ENCODE data around the gene LIN7C. TPM values are rescaled to one million over a fixed set of nuclear protein-coding genes. Genes with fewer than 3 reads are reported as not detected.

Gene LIN7C
- polyA plus RNA-seq, 2 of the 4 experiments (the other 2 are of a cell fraction) = 10.1 to 31.0 TPM

DNA sequence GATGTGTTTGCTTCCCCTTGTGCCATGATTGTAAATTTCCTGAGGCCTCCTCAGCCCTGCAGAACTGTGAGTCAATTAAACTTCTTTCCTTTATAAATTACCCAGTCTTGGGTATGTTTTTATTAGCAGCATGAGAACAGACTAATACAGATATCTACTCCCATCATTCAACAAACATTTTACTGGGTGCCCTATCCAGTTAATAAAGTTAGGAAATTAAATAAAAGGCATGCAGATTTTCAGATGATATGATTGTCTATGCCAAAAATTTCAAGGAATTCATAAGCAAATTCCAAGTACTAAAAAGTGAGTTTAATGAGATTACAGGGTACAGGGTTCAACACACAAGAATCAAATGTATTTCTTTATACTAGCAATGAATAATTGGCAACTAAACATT, 33.5 kb upstream of the LIN7C start:
- H3K27ac ChIP-seq = no peak overlapping the region
- TF ChIP-seq HOXB5 (CRISPR knock-in tag; IDR thresholded peaks at IDR 0.05) (no peak), ZFP36 (IDR thresholded peaks at IDR 0.05; ENCODE audit: borderline replicate concordance, partially characterized antibody) (no peak), CBX8 (IDR thresholded peaks at IDR 0.05) (no peak), FOSL2 (IDR thresholded peaks at IDR 0.05) (no peak), FOSL2 (CRISPR knock-in tag; IDR thresholded peaks at IDR 0.05) (no peak), ESRRA (IDR thresholded peaks at IDR 0.05; ENCODE audit: borderline replicate concordance, low read length) (no peak), CTCF (IDR thresholded peaks at IDR 0.05) (no peak), BHLHE40 (IDR thresholded peaks at IDR 0.05; ENCODE audit: low read depth, low read length) (no peak), HOXA7 (CRISPR knock-in tag; IDR thresholded peaks at IDR 0.05) (no peak), RARB (CRISPR knock-in tag; IDR thresholded peaks at IDR 0.05) (no peak), HEYL (CRISPR knock-in tag; IDR thresholded peaks at IDR 0.05) (no peak), MAX (IDR thresholded peaks at IDR 0.05) (no peak), CHD2 (IDR thresholded peaks at IDR 0.05; ENCODE audit: low read length, partially characterized antibody) (no peak), ZNF302 (CRISPR knock-in tag; IDR thresholded peaks at IDR 0.05) (no peak), MYC (IDR thresholded peaks at IDR 0.05; ENCODE audit: borderline replicate concordance, low read length) (no peak), ZC3H11A (IDR thresholded peaks at IDR 0.05) (no peak), POLR2AphosphoS2 (conservative IDR thresholded peaks at IDR 0.05; ENCODE audit: low read length) (no peak)
- TF ChIP-seq, protein P1, sequence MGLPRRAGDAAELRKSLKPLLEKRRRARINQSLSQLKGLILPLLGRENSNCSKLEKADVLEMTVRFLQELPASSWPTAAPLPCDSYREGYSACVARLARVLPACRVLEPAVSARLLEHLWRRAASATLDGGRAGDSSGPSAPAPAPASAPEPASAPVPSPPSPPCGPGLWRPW (IDR thresholded peaks at IDR 0.05) = no peak
- TF ChIP-seq, protein P2, sequence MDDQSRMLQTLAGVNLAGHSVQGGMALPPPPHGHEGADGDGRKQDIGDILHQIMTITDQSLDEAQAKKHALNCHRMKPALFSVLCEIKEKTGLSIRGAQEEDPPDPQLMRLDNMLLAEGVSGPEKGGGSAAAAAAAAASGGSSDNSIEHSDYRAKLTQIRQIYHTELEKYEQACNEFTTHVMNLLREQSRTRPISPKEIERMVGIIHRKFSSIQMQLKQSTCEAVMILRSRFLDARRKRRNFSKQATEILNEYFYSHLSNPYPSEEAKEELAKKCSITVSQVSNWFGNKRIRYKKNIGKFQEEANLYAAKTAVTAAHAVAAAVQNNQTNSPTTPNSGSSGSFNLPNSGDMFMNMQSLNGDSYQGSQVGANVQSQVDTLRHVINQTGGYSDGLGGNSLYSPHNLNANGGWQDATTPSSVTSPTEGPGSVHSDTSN (IDR thresholded peaks at IDR 0.05) = no peak
- TF ChIP-seq, protein P3, sequence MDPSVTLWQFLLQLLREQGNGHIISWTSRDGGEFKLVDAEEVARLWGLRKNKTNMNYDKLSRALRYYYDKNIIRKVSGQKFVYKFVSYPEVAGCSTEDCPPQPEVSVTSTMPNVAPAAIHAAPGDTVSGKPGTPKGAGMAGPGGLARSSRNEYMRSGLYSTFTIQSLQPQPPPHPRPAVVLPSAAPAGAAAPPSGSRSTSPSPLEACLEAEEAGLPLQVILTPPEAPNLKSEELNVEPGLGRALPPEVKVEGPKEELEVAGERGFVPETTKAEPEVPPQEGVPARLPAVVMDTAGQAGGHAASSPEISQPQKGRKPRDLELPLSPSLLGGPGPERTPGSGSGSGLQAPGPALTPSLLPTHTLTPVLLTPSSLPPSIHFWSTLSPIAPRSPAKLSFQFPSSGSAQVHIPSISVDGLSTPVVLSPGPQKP (IDR thresholded peaks at IDR 0.05; ENCODE audit: low read depth, low read length) = no peak
- ATAC-seq (no peak), DNase-seq (ENCODE audit: low read depth in 1 of 2, low spot score in 1 of 2) (no peak), FAIRE-seq (no peak)
- H3K4me2 ChIP-seq = no peak overlapping the region
- CTCF ChIA-PET = no interaction called here
- no peak overlapping the region for H3K4me3 ChIP-seq
- no peaks in the 10 kb centered on the region for H3K4me1 ChIP-seq
- POLR2A ChIA-PET = no interaction called here
- no peaks in the 10 kb centered on the region for H3K9me3 ChIP-seq

DNA sequence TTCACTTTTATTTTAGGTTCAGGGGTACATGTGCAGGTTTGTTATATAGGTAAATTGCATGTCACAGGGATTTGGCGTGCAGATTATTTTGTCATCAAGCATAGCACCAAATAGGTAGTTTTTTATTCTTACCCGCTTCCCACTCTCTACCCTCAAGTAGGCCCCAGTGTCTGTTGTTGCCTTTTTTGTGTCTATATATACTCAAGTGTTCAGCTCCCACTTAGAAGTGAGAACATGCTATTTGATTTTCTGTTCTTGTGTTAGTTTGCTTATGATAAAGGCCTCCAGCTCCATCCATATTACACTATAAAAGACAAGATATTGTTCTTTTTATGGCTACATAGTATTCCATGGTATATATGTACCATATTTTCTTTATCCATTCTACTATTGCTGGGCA, 28.5 kb upstream of the LIN7C start:
- FAIRE-seq = no peak
- POLR2A ChIA-PET = no interaction called here
- no peak overlapping the region for H3K4me2 ChIP-seq
- H3K4me3 ChIP-seq = no peak overlapping the region
- H3K27ac ChIP-seq = no peak overlapping the region
- WGBS (ENCODE audit: missing lambda C conversion rate) = 78% methylated on average over 2 of the region's 2 CpGs
- H3K9me3 ChIP-seq = no peaks in the 10 kb centered on the region
- no peak for ATAC-seq
- H3K4me1 ChIP-seq = no peaks in the 10 kb centered on the region
- CTCF ChIA-PET = no interaction called here
- no peak for DNase-seq (ENCODE audit: low read depth in 1 of 2, low spot score in 1 of 2)
- no peak for TF ChIP-seq HOXB13 (CRISPR knock-in tag; IDR thresholded peaks at IDR 0.05; ENCODE audit: low read depth)
- no peak for TF ChIP-seq BHLHE40 (IDR thresholded peaks at IDR 0.05; ENCODE audit: low read depth, low read length)
- TF ChIP-seq PHF8 (IDR thresholded peaks at IDR 0.05; ENCODE audit: borderline replicate concordance, low read depth) = no peak
- TF ChIP-seq HDAC2 (IDR thresholded peaks at IDR 0.05) = no peak
- no peak for TF ChIP-seq RARB (CRISPR knock-in tag; IDR thresholded peaks at IDR 0.05)
- TF ChIP-seq SMC3 (IDR thresholded peaks at IDR 0.05) = no peak
- TF ChIP-seq, protein P4, sequence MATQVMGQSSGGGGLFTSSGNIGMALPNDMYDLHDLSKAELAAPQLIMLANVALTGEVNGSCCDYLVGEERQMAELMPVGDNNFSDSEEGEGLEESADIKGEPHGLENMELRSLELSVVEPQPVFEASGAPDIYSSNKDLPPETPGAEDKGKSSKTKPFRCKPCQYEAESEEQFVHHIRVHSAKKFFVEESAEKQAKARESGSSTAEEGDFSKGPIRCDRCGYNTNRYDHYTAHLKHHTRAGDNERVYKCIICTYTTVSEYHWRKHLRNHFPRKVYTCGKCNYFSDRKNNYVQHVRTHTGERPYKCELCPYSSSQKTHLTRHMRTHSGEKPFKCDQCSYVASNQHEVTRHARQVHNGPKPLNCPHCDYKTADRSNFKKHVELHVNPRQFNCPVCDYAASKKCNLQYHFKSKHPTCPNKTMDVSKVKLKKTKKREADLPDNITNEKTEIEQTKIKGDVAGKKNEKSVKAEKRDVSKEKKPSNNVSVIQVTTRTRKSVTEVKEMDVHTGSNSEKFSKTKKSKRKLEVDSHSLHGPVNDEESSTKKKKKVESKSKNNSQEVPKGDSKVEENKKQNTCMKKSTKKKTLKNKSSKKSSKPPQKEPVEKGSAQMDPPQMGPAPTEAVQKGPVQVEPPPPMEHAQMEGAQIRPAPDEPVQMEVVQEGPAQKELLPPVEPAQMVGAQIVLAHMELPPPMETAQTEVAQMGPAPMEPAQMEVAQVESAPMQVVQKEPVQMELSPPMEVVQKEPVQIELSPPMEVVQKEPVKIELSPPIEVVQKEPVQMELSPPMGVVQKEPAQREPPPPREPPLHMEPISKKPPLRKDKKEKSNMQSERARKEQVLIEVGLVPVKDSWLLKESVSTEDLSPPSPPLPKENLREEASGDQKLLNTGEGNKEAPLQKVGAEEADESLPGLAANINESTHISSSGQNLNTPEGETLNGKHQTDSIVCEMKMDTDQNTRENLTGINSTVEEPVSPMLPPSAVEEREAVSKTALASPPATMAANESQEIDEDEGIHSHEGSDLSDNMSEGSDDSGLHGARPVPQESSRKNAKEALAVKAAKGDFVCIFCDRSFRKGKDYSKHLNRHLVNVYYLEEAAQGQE (IDR thresholded peaks at IDR 0.05) = no peak
- TF ChIP-seq RCOR1 (IDR thresholded peaks at IDR 0.05; ENCODE audit: low read depth, low read length) = no peak
- TF ChIP-seq EP300 (IDR thresholded peaks at IDR 0.05) = no peak
- TF ChIP-seq MAX (IDR thresholded peaks at IDR 0.05) = no peak
- no peak for TF ChIP-seq FOSB (CRISPR knock-in tag; IDR thresholded peaks at IDR 0.05)
- no peak for TF ChIP-seq NPAS2 (CRISPR knock-in tag; IDR thresholded peaks at IDR 0.05; ENCODE audit: borderline replicate concordance)
- no peak for TF ChIP-seq CTCF (IDR thresholded peaks at IDR 0.05)
